Fibroblast of lung (primary cell): ENCODE data around the gene WDR7. TPM values are rescaled to one million over a fixed set of nuclear protein-coding genes. Genes with fewer than 3 reads are reported as not detected.
A peak's percentile ranks its signal among the peaks of the same experiment; 100 is the strongest.

ENCODE experiments used
- DNase-seq, 2 donors: peaks; one replicate each; pipeline versions ENCODE4 v3.0.0 to v3.0.0-alpha.2; 2010; ENCODE audit warnings: low read depth in 2 of 2
- H2AFZ ChIP-seq: 2 replicates; pipeline ENCODE4 v1.5.1; 2012; ENCODE audit warnings: low read length, control low read depth, inconsistent platforms
- H3K27ac ChIP-seq: 2 replicates; pipeline ENCODE4 v1.5.1; 2011; ENCODE audit warnings: low read length, control low read depth; ENCODE audit not compliant: insufficient read depth
- H3K27me3 ChIP-seq: 2 replicates; pipeline ENCODE4 v1.5.1; 2011; ENCODE audit warnings: mild to moderate bottlenecking, low read length; ENCODE audit not compliant: control insufficient read depth, insufficient read depth
- H3K36me3 ChIP-seq: 2 replicates; pipeline ENCODE4 v1.5.1; 2011; ENCODE audit warnings: low read length; ENCODE audit not compliant: control insufficient read depth, insufficient read depth
- H3K4me1 ChIP-seq: 2 replicates; pipeline ENCODE4 v1.5.1; 2011; ENCODE audit warnings: low read length; ENCODE audit not compliant: control insufficient read depth, insufficient read depth; ENCODE audit errors: extremely low read depth
- H3K4me2 ChIP-seq: 2 replicates; pipeline ENCODE4 v1.5.1; 2011; ENCODE audit warnings: low read length, control low read depth; ENCODE audit not compliant: insufficient read depth; ENCODE audit errors: extremely low read depth
- H3K4me3 ChIP-seq, 4 experiments: fragments of 200-600 bp in 1 of 4; sonication (generic) in 1 of 4; replicated peaks in 1 of 4; 2 replicates each; pipeline ENCODE4 v1.5.1; 2011 to 2016; ENCODE audit warnings: low read length in 4 of 4, low read depth in 3 of 4, mild to moderate bottlenecking in 3 of 4, control low read depth in 2 of 4, inconsistent platforms in 1 of 4, mixed read lengths in 1 of 4; ENCODE audit not compliant: insufficient read depth in 1 of 4; ENCODE audit errors: control extremely low read depth in 1 of 4
- H3K79me2 ChIP-seq: 2 replicates; pipeline ENCODE4 v1.5.1; 2012; ENCODE audit warnings: mild to moderate bottlenecking, low read length, inconsistent platforms; ENCODE audit not compliant: control insufficient read depth, insufficient read depth
- H3K9ac ChIP-seq: 2 replicates; pipeline ENCODE4 v1.5.1; 2011; ENCODE audit warnings: mild to moderate bottlenecking, low read length, control low read depth; ENCODE audit not compliant: insufficient read depth
- H3K9me3 ChIP-seq: 2 replicates; pipeline ENCODE4 v1.5.1; 2012; ENCODE audit warnings: low read depth, low read length; ENCODE audit not compliant: control insufficient read depth, insufficient read depth
- H4K20me1 ChIP-seq: 2 replicates; pipeline ENCODE4 v1.5.1; 2011; ENCODE audit warnings: low read length; ENCODE audit not compliant: control insufficient read depth, insufficient read depth; ENCODE audit errors: extremely low read depth
- EZH2 ChIP-seq: IDR thresholded peaks from 2 replicates; pipeline ENCODE4 v1.5.1; 2012; ENCODE audit warnings: low read length, control low read depth, mild to moderate bottlenecking; ENCODE audit errors: missing control alignments
- polyA plus RNA-seq, 2 donors: library from polyadenylated mRNA; depleted of rRNA in 1 of 2; stranded (reverse) in 1 of 2; unstranded in 1 of 2; fragments of >200 nt; gene quantifications; 2 replicates each; pipeline ENCODE4 v1.2.1, GENCODE V29; 2011 to 2012; ENCODE audit warnings: missing spikeins in 1 of 2
- total RNA-seq: library from RNA; depleted of rRNA; stranded (reverse); fragments of >200 nt; gene quantifications from 2 replicates; pipeline ENCODE4 v1.2.1, GENCODE V29; 2014
- TF ChIP-seq, protein P1 (sequence below), 2 donors: IDR thresholded peaks in 1 of 2; conservative IDR thresholded peaks in 1 of 2; 1 replicate in 1 of 2; 2 replicates in 1 of 2; pipeline ENCODE4 v1.5.1; 2011 to 2012; ENCODE audit warnings: low read length in 2 of 2, control low read depth in 1 of 2, inconsistent platforms in 1 of 2, low read depth in 1 of 2, mild to moderate bottlenecking in 1 of 2

Gene WDR7
- total and polyA plus RNA-seq, 2 donors (not counting 1 experiment from before 2014, with no cell fraction given) = 7.2 to 27.2 TPM

DNA sequence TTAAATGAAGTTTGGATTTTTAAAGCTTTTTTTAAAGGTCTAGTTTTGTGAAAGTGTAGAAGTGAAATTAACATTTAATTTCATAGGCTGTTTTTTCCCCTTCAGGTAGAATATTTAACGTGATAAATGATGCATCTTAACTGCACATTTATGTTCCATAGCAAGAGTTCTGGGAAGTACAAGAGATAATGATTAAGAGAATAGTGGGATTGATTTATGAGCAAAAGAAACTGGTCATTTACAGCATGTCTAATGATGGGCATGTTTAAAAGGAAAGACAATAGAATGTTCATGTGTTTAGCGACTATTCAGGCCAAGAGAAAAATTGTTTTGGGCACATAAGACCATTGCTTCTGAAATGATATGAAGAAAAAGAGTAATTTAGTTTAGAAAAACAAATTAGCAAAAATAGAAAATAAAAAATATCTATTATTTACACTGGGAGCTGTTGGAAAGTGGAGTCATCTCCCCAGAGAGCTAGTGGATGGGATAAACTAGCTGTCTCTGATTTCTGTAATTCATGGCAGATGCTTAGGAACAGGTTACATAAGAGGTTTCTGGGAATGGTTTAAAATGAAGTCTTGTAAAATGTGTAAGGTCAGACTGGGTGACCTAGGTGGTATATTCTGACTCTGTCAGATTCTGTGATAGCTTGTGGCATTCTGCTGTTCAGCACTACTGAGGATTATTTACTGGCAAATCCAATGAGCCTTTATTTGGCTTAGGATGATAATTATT, 60.7 kb downstream of the WDR7 start:
- Histone ChIP-seq H3K9me3 (no peaks in the 10 kb centered on the region), H3K9ac (no peak overlapping the region), H3K27ac (no peak overlapping the region), H3K4me1 (peaks cover 2% of the 10 kb centered on the region), H4K20me1 (no peaks in the 10 kb centered on the region), H3K79me2 (no peaks in the 10 kb centered on the region), H3K27me3 (no peaks in the 10 kb centered on the region), H2AFZ (no peak overlapping the region), H3K4me2 (no peak overlapping the region), H3K4me3 (no peak overlapping the region), H3K36me3 (no peaks in the 10 kb centered on the region)
- TF ChIP-seq, protein P1, sequence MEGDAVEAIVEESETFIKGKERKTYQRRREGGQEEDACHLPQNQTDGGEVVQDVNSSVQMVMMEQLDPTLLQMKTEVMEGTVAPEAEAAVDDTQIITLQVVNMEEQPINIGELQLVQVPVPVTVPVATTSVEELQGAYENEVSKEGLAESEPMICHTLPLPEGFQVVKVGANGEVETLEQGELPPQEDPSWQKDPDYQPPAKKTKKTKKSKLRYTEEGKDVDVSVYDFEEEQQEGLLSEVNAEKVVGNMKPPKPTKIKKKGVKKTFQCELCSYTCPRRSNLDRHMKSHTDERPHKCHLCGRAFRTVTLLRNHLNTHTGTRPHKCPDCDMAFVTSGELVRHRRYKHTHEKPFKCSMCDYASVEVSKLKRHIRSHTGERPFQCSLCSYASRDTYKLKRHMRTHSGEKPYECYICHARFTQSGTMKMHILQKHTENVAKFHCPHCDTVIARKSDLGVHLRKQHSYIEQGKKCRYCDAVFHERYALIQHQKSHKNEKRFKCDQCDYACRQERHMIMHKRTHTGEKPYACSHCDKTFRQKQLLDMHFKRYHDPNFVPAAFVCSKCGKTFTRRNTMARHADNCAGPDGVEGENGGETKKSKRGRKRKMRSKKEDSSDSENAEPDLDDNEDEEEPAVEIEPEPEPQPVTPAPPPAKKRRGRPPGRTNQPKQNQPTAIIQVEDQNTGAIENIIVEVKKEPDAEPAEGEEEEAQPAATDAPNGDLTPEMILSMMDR (conservative IDR thresholded peaks at IDR 0.05 in 1 of 2, IDR thresholded peaks at IDR 0.05 in 1 of 2; ENCODE audit: low read depth in 1 of 2, low read length in 2 of 2) = no peak
- TF ChIP-seq EZH2 = no peak
- DNase-seq = no peak

GRCh38 chr18:56712761-56713160, 61.6 kb downstream of the WDR7 start:
- Histone ChIP-seq H3K9ac (no peak overlapping the region), H2AFZ (no peak overlapping the region), H3K9me3 (no peaks in the 10 kb centered on the region), H3K4me2 (no peak overlapping the region), H3K36me3 (no peaks in the 10 kb centered on the region), H4K20me1 (no peaks in the 10 kb centered on the region), H3K27ac (no peak overlapping the region), H3K4me3 (no peak overlapping the region), H3K79me2 (no peaks in the 10 kb centered on the region), H3K4me1 (peaks cover 2% of the 10 kb centered on the region), H3K27me3 (no peaks in the 10 kb centered on the region)
- no peak for DNase-seq
- TF ChIP-seq EZH2 = no peak
- TF ChIP-seq, protein P1 (conservative IDR thresholded peaks at IDR 0.05 in 1 of 2, IDR thresholded peaks at IDR 0.05 in 1 of 2; ENCODE audit: low read depth in 1 of 2, low read length in 2 of 2) = no peak

GRCh38 chr18:56715121-56715520, 64.0 kb downstream of the WDR7 start:
- no peak overlapping the region for H3K9ac ChIP-seq
- H2AFZ ChIP-seq = no peak overlapping the region
- peak in 1 of 2 donors; percentile 10 for DNase-seq
- H3K27ac ChIP-seq = no peak overlapping the region
- H3K79me2 ChIP-seq = no peaks in the 10 kb centered on the region
- H3K36me3 ChIP-seq = no peaks in the 10 kb centered on the region
- H4K20me1 ChIP-seq = no peaks in the 10 kb centered on the region
- H3K4me1 ChIP-seq = peaks cover 2% of the 10 kb centered on the region
- H3K4me2 ChIP-seq = no peak overlapping the region
- H3K4me3 ChIP-seq = no peak overlapping the region
- TF ChIP-seq, protein P1 (conservative IDR thresholded peaks at IDR 0.05 in 1 of 2, IDR thresholded peaks at IDR 0.05 in 1 of 2; ENCODE audit: low read depth in 1 of 2, low read length in 2 of 2) = no peak
- TF ChIP-seq EZH2 = no peak
- no peaks in the 10 kb centered on the region for H3K9me3 ChIP-seq
- H3K27me3 ChIP-seq = no peaks in the 10 kb centered on the region
